Left ventricle myocardium inferior (tissue), 1 donor: ENCODE results near the gene AHCY. TPM values are rescaled to one million over a fixed set of nuclear protein-coding genes. Genes with fewer than 3 reads are reported as not detected.
"Not testable (repeated sequence)": the region's sequence is repeated elsewhere in the genome, so short reads cannot be mapped to it uniquely, and the experiment has no call there.

ENCODE experiments used
- DNase-seq: peaks from one replicate; pipeline ENCODE4 v3.0.0-alpha.2; 2020
- H3K27ac ChIP-seq: fragments of 200-600 bp; replicated peaks from 2 replicates; pipeline ENCODE4 v1.8.0; 2021
- H3K27me3 ChIP-seq: fragments of 200-600 bp; 2 replicates; pipeline ENCODE4 v1.8.0; 2021; ENCODE audit warnings: low read depth
- H3K36me3 ChIP-seq: fragments of 200-600 bp; 2 replicates; pipeline ENCODE4 v1.8.0; 2021
- H3K4me1 ChIP-seq: fragments of 200-600 bp; 2 replicates; pipeline ENCODE4 v1.8.0; 2021
- H3K4me3 ChIP-seq: fragments of 200-600 bp; 2 replicates; pipeline ENCODE4 v1.8.0; 2021; ENCODE audit warnings: mild to moderate bottlenecking, moderate library complexity
- H3K9me3 ChIP-seq: fragments of 200-600 bp; replicated peaks from 2 replicates; pipeline ENCODE4 v1.8.0; 2021
- CTCF ChIP-seq: fragments of 200-600 bp; IDR thresholded peaks from 2 replicates; pipeline ENCODE4 v1.8.0; 2021; ENCODE audit warnings: antibody characterized with exemption, mild to moderate bottlenecking, borderline replicate concordance
- intact Hi-C: fragments of 100-400 bp; cut with micrococcal nuclease; formaldehyde crosslinking; loops from one replicate; pipeline ENCODE4 v1.11.0; 2022
- total RNA-seq: library from RNA; stranded (reverse); fragmentation: NEBNext Ultra II Directional; extraction: Animal tissue kit (Norgen Biotek cat#: 25700); gene quantifications from one replicate; pipeline ENCODE4 v1.2.1, GENCODE V29; 2021
- donor health status: DM: no; HTN: yes; CAD: no; lungs with severe emphysema.

Gene AHCY
- total RNA-seq, 1 donor from 2014 or later = 66.2 TPM

GRCh38 chr20:34290471-34290870 is 12.7 kb downstream of the AHCY start:
- no peak for TF ChIP-seq CTCF
- no peaks in the 10 kb centered on the region for H3K27me3 ChIP-seq
- H3K27ac ChIP-seq = no peak overlapping the region
- H3K9me3 ChIP-seq = no peaks in the 10 kb centered on the region
- intact Hi-C loops = no loop called here
- no peak overlapping the region for H3K4me3 ChIP-seq
- no peaks in the 10 kb centered on the region for H3K4me1 ChIP-seq
- no peak for DNase-seq
- peaks cover 81% of the 10 kb centered on the region for H3K36me3 ChIP-seq

- intact Hi-C loops = not testable (repeated sequence)
- H3K36me3 ChIP-seq = peaks cover 86% of the 10 kb centered on the region
Observed at GRCh38 chr20:34287500-34287899, 15.7 kb downstream of the AHCY start.

GRCh38 chr20:34285450-34285849 is 17.7 kb downstream of the AHCY start:
- H3K27ac ChIP-seq = no peak overlapping the region
- DNase-seq = no peak
- no peaks in the 10 kb centered on the region for H3K27me3 ChIP-seq
- H3K36me3 ChIP-seq = peaks cover 86% of the 10 kb centered on the region
- H3K4me1 ChIP-seq = no peaks in the 10 kb centered on the region
- no peak overlapping the region for H3K4me3 ChIP-seq
- TF ChIP-seq CTCF = no peak
- intact Hi-C loops = no loop called here
- no peaks in the 10 kb centered on the region for H3K9me3 ChIP-seq

More at GRCh38 chr20:34287500-34287899, 15.7 kb downstream of the AHCY start:
- not testable (repeated sequence) for H3K4me1 ChIP-seq, DNase-seq, H3K4me3 ChIP-seq, H3K27me3 ChIP-seq, H3K9me3 ChIP-seq, H3K27ac ChIP-seq

GRCh38 chr20:34283844-34284243 is 19.3 kb downstream of the AHCY start:
- H3K9me3 ChIP-seq = no peaks in the 10 kb centered on the region
- H3K4me1 ChIP-seq = no peaks in the 10 kb centered on the region
- TF ChIP-seq CTCF = no peak
- no peak overlapping the region for H3K4me3 ChIP-seq
- intact Hi-C loops = no loop called here
- no peak for DNase-seq
- no peak overlapping the region for H3K27ac ChIP-seq
- peaks cover 78% of the 10 kb centered on the region for H3K36me3 ChIP-seq
- H3K27me3 ChIP-seq = no peaks in the 10 kb centered on the region

- Histone ChIP-seq H3K36me3 (peaks cover 78% of the 10 kb centered on the region), H3K27me3 (no peaks in the 10 kb centered on the region), H3K4me3 (no peak overlapping the region), H3K4me1 (no peaks in the 10 kb centered on the region), H3K27ac (no peak overlapping the region), H3K9me3 (no peaks in the 10 kb centered on the region)
- no peak for DNase-seq
- intact Hi-C loops = no loop called here
- TF ChIP-seq CTCF = no peak
Observed at GRCh38 chr20:34282041-34282440, 21.1 kb downstream of the AHCY start.

- Histone ChIP-seq H3K27me3 (no peaks in the 10 kb centered on the region), H3K36me3 (peaks cover 81% of the 10 kb centered on the region), H3K4me1 (no peaks in the 10 kb centered on the region), H3K9me3 (no peaks in the 10 kb centered on the region), H3K27ac (no peak overlapping the region), H3K4me3 (no peak overlapping the region)
- no peak for DNase-seq
- intact Hi-C loops = no loop called here
- TF ChIP-seq CTCF = no peak
Observed at GRCh38 chr20:34281177-34281576, 22.0 kb downstream of the AHCY start.
